ENCODE measurements around the gene B4GAT1. TPM values are rescaled to one million over a fixed set of nuclear protein-coding genes. Genes with fewer than 3 reads are reported as not detected.
A peak's percentile ranks its signal among the peaks of the same experiment; 100 is the strongest.

Gene B4GAT1
- total and polyA plus RNA-seq, 9 of the 15 experiments (the other 6 are each of a cell fraction or from before 2014, with no cell fraction given): 0.86 to 9.5 (median 3.8) TPM

DNA sequence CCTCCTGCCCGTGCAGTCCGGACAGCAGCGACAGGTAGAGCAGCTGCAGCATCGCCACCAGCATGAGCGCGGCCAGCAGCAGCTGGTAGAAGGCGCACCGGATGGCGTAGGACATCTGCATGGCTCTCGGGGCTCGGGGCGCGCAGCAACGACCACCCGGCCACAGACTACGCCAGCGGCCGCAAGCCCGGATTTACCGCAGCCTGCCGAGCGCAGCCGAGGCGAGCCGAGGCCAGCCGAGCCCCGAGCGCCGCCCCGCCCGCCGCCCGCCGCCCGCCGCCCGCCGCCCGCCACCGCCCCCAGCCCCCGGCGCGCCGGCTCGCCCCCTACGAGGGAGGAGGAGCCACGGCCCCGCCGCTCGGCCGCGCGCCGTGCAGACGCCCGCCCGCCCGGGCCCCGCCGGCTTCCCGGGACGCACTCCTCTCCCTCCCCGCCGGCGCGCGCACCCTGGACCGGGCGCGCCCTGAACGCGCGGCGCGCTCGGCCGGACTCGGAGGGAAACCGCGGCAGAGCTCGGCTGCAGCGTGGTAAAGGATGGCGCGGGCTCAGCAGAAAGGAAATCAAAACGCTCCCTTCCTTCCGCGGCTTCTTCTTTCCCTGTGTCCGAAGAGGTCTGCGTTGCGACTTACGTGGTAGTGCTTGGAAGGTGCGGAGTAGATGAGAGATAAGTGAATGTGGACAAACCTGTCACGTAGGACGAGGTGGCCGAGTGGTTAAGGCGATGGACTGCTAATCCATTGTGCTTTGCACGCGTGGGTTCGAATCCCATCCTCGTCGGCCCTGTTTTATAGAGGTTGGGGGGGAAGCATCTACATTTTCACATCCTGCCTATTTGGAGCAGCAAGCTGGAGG lies at the start of gene B4GAT1 (continued):
- TF ChIP-seq ZBTB1 (CRISPR knock-in tag; IDR thresholded peaks at IDR 0.05; ENCODE audit: borderline replicate concordance, low read depth) (no peak), ETV1 (tag; conservative IDR thresholded peaks at IDR 0.05; ENCODE audit: low read depth) (peak; percentile 64; the same call in 1 of the 2 replicates), STAT5B (CRISPR knock-in tag; IDR thresholded peaks at IDR 0.05) (no peak), MTF1 (CRISPR knock-in tag; IDR thresholded peaks at IDR 0.05; ENCODE audit: borderline replicate concordance) (no peak), HNRNPLL (IDR thresholded peaks at IDR 0.05; ENCODE audit: low read depth, low read length, poor library complexity, severe bottlenecking) (peak; percentile 59), CREB1 (IDR thresholded peaks at IDR 0.05) (no peak), CREB1 (CRISPR knock-in tag; IDR thresholded peaks at IDR 0.05) (peak; percentile 81), MTA3 (IDR thresholded peaks at IDR 0.05; ENCODE audit: borderline replicate concordance) (no peak; the same call in 1 of the 2 replicates), HDGF (IDR thresholded peaks at IDR 0.05) (no peak), PATZ1 (CRISPR knock-in tag; IDR thresholded peaks at IDR 0.05; ENCODE audit: borderline replicate concordance) (no peak), HDAC3 (IDR thresholded peaks at IDR 0.05; ENCODE audit: borderline replicate concordance, partially characterized antibody) (no peak), ZNF766 (CRISPR knock-in tag; conservative IDR thresholded peaks at IDR 0.05) (0 out of 2 replicates have a peak, but pooled peaks have one; percentile 40), ETV5 (CRISPR knock-in tag; IDR thresholded peaks at IDR 0.05; ENCODE audit: low read depth) (peak; percentile 38; the same call in 1 of the 2 replicates), ELF2 (CRISPR knock-in tag; IDR thresholded peaks at IDR 0.05) (no peak), C11orf30 (IDR thresholded peaks at IDR 0.05; ENCODE audit: low read depth) (no peak), ZSCAN29 (IDR thresholded peaks at IDR 0.05) (no peak), ZNF778 (CRISPR knock-in tag; IDR thresholded peaks at IDR 0.05) (no peak), ZNF354B (CRISPR knock-in tag; IDR thresholded peaks at IDR 0.05) (no peak), EP400 (IDR thresholded peaks at IDR 0.05) (peak; percentile 46; the same call in 1 of the 2 replicates), MIER1 (IDR thresholded peaks at IDR 0.05; ENCODE audit: low read depth) (no peak), ZNF282 (CRISPR knock-in tag; IDR thresholded peaks at IDR 0.05) (no peak)
- TF ChIP-seq, protein P1, sequence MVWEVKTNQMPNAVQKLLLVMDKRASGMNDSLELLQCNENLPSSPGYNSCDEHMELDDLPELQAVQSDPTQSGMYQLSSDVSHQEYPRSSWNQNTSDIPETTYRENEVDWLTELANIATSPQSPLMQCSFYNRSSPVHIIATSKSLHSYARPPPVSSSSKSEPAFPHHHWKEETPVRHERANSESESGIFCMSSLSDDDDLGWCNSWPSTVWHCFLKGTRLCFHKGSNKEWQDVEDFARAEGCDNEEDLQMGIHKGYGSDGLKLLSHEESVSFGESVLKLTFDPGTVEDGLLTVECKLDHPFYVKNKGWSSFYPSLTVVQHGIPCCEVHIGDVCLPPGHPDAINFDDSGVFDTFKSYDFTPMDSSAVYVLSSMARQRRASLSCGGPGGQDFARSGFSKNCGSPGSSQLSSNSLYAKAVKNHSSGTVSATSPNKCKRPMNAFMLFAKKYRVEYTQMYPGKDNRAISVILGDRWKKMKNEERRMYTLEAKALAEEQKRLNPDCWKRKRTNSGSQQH (CRISPR knock-in tag; IDR thresholded peaks at IDR 0.05): no peak
- TF ChIP-seq, protein P2, sequence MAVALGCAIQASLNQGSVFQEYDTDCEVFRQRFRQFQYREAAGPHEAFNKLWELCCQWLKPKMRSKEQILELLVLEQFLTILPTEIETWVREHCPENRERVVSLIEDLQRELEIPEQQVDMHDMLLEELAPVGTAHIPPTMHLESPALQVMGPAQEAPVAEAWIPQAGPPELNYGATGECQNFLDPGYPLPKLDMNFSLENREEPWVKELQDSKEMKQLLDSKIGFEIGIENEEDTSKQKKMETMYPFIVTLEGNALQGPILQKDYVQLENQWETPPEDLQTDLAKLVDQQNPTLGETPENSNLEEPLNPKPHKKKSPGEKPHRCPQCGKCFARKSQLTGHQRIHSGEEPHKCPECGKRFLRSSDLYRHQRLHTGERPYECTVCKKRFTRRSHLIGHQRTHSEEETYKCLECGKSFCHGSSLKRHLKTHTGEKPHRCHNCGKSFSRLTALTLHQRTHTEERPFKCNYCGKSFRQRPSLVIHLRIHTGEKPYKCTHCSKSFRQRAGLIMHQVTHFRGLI (CRISPR knock-in tag; IDR thresholded peaks at IDR 0.05): no peak
- TF ChIP-seq, protein P3, sequence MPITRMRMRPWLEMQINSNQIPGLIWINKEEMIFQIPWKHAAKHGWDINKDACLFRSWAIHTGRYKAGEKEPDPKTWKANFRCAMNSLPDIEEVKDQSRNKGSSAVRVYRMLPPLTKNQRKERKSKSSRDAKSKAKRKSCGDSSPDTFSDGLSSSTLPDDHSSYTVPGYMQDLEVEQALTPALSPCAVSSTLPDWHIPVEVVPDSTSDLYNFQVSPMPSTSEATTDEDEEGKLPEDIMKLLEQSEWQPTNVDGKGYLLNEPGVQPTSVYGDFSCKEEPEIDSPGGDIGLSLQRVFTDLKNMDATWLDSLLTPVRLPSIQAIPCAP (CRISPR knock-in tag; IDR thresholded peaks at IDR 0.05; ENCODE audit: borderline replicate concordance): no peak; the same call in 1 of the 2 replicates
